Measurements from ENCODE around the gene ITGAL.

DNA sequence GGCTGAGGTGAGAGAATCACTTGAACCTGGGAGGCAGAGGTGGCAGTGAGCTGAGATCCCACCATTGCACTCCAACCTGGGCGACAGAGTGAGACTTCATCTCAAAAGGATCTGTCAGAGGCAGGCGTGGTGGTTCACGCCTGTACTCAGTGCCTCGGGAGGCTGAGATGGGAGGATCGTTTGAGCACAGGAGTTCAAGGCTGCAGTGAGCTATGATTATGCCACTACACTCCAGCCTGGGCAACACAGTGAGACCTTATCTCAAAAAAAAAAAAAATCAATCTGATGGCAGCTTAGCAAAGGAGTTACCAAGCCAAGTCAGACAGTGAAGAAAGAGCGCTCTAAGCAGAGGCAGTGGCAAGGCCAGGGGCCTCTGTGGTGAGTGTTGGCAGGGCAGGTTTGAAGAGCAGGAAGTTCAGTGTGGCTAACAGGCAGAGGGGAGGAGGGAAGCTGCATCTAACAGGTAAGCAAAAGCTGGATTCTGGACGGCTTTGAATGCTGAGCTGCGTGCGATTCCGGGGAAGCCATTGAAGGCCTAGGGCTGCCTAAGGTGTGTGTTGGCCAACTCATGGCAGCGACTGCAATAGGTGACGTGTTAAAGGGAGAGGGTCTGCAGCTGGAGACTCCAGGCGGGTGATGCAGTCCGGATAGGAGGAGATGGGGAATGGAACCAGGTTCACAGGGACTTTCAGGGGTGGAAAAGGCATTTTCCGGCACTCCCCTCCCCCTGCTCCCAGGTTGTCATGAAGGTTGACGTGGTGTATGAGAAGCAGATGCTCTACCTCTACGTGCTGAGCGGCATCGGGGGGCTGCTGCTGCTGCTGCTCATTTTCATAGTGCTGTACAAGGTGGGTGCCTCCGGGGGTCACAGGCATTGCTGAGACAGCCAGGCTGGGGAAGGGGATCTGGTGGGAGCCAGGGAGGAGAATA, 46.8 kb downstream of the ITGAL start:
- TF ChIP-seq CTCF (IDR thresholded peaks at IDR 0.05) (no peak), POLR2A (IDR thresholded peaks at IDR 0.05) (no peak)

All from adrenal gland (tissue), 5 donors.